Chondrocyte (in vitro differentiated cells): ENCODE data around the gene BRD7. TPM values are rescaled to one million over a fixed set of nuclear protein-coding genes. Genes with fewer than 3 reads are reported as not detected.

Experiments
- DNase-seq: peaks from one replicate; pipeline ENCODE4 v3.0.0; 2021; ENCODE audit warnings: mixed read lengths, low spot score
- H3K27ac Mint-ChIP-seq: one replicate; pipeline ENCODE4 v1.8.0; 2021; ENCODE audit warnings: mild to moderate bottlenecking, moderate library complexity, mixed read lengths; ENCODE audit not compliant: unreplicated experiment
- H3K27me3 Mint-ChIP-seq: 2 replicates; pipeline ENCODE4 v1.8.0; 2021; ENCODE audit warnings: low read depth, mixed read lengths
- H3K36me3 Mint-ChIP-seq: 2 replicates; pipeline ENCODE4 v1.8.0; 2021; ENCODE audit warnings: low read depth, mixed read lengths
- H3K4me1 Mint-ChIP-seq: 2 replicates; pipeline ENCODE4 v1.8.0; 2021; ENCODE audit warnings: low read depth, mild to moderate bottlenecking, mixed read lengths
- H3K4me3 Mint-ChIP-seq: one replicate; pipeline ENCODE4 v1.8.0; 2021; ENCODE audit warnings: mild to moderate bottlenecking, moderate library complexity, mixed read lengths; ENCODE audit not compliant: unreplicated experiment
- H3K9me3 Mint-ChIP-seq: 2 replicates; pipeline ENCODE4 v1.8.0; 2021; ENCODE audit warnings: low read depth, mixed read lengths
- total RNA-seq: library from RNA; stranded (reverse); gene quantifications from 3 replicates; pipeline ENCODE4 v1.2.1, GENCODE V29; 2021
- TF ChIP-seq, protein P1 (sequence below): fragments of 200-600 bp; sonication (generic); IDR thresholded peaks from 2 replicates; pipeline ENCODE4 v1.5.0; 2021; ENCODE audit warnings: antibody characterized with exemption, mild to moderate bottlenecking, moderate library complexity

The BRD7 gene
- total RNA-seq, 1 donor from 2014 or later, result 47.6 TPM

DNA sequence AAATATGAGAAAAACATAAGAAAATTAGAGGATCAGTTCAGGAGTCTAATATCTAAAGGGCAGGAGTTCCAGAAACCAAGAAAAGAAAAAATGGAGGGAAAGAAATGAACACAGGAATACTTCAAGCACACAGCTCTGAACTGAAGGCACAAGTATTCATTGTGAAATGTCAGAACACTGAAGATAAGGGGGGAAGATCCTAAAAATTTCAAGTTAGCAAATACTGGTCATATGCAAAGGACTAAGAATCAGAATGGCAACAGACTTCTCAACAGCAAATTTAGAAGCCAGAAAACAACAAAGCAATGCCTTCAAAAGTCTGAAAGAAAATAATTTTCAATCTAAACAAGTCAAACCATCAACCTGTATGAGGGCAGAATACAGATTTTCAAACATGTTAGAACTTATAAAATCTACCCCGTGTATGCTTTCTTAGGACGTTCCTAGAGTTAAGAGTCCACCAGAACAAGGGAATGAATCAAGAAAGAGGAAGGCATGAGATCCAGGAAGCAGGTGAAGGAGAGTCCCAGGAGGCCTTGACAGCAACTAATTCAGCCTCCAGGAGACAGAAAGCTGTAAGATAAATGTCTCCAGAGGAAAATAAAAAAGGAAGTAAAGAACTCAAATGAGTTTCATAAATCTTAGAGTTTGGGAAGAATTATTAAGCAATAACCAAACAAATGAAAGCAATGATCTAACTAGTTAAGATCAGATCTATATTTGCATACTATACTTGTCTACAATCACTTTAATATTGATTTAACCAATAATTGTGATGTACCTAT lies 2.8 kb downstream of the BRD7 start:
- Mint-ChIP-seq H3K27me3 (no peaks in the 10 kb centered on the region), H3K9me3 (no peaks in the 10 kb centered on the region), H3K4me3 (no peak overlapping the region), H3K4me1 (peaks cover 45% of the 10 kb centered on the region), H3K27ac (no peak overlapping the region), H3K36me3 (peaks cover 7% of the 10 kb centered on the region)
- no peak for DNase-seq
- TF ChIP-seq, protein P1, sequence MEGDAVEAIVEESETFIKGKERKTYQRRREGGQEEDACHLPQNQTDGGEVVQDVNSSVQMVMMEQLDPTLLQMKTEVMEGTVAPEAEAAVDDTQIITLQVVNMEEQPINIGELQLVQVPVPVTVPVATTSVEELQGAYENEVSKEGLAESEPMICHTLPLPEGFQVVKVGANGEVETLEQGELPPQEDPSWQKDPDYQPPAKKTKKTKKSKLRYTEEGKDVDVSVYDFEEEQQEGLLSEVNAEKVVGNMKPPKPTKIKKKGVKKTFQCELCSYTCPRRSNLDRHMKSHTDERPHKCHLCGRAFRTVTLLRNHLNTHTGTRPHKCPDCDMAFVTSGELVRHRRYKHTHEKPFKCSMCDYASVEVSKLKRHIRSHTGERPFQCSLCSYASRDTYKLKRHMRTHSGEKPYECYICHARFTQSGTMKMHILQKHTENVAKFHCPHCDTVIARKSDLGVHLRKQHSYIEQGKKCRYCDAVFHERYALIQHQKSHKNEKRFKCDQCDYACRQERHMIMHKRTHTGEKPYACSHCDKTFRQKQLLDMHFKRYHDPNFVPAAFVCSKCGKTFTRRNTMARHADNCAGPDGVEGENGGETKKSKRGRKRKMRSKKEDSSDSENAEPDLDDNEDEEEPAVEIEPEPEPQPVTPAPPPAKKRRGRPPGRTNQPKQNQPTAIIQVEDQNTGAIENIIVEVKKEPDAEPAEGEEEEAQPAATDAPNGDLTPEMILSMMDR, result no peak

DNA sequence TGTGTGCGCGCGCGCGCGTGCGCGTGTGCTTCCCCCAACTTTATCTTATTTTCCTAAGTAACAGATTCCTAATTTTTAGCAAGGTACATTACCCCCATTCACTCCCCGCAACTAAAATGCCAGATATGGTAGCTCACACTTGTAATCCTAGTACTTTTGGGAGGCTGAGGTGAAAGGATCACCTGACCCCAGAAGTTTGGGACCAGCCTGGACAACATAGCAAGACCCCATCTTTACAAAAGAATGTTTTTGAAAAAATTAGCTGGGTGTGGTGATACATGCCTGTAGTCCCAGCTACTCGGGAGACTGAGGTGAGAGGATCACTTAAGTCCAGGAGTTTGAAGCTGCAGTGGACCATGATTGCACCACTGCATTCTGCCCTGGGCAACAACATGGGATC lies 5.1 kb downstream of the BRD7 start:
- Mint-ChIP-seq H3K27ac (no peak overlapping the region), H3K9me3 (no peaks in the 10 kb centered on the region), H3K4me1 (peaks cover 39% of the 10 kb centered on the region), H3K4me3 (no peak overlapping the region), H3K36me3 (peaks cover 7% of the 10 kb centered on the region), H3K27me3 (no peaks in the 10 kb centered on the region)
- DNase-seq, result no peak
- TF ChIP-seq, protein P1, result no peak

DNA sequence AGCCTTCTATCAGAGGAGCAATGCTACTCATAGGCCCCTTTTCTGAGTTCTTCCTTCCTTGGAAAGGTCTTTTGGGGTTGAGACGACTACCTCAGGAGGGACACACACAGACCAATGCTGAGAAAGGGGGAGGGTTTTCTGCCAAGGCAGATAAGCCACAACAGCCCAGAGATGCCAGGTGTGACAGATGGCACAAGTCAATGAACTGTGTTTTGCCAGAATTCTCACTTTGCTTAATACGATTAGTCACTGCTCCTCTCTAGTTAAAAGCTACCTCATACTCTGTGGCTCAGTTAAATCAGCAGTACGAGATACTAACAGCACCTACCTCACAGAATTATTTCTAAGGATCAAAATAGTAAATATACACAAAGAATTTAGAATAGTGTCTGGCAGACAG lies 8.0 kb downstream of the BRD7 start:
- H3K9me3 Mint-ChIP-seq, result no peaks in the 10 kb centered on the region
- H3K4me1 Mint-ChIP-seq, result peaks cover 21% of the 10 kb centered on the region
- no peak for DNase-seq
- no peak overlapping the region for H3K4me3 Mint-ChIP-seq
- TF ChIP-seq, protein P1, result no peak
- H3K27ac Mint-ChIP-seq, result no peak overlapping the region
- H3K27me3 Mint-ChIP-seq, result no peaks in the 10 kb centered on the region
- H3K36me3 Mint-ChIP-seq, result peaks cover 5% of the 10 kb centered on the region

DNA sequence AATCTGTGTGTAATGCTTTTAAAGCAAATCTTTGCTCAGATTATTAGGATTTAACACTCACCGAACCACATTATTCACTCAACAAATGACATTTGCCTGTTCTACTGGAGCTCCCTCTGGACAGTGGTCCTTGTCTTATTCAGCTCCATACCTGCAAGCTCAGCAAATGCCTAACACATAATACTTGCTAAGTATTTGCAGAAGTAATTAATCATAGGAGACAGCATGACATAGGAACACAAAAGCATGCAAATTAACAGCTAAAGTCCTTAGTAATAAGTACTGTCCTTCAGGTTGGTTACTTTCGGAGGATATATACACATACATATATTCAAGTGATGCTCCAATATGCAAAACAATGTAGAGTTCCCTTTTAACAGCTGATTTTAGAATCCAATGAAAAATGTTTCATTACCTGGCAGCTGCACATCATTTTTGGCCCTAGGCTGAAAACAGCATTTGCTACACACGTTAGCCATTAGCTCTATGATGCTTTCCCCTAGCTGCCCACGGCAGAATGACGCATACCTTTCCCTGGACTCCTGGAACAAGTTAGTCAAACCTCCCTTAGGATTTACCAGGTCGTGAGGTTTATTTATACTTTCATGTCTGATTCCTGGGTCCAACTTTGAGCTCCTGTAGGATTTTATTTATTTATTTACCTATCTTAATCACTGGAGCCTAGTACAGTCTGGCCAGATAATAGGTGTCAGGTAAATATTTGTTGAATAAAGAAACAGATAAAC lies 8.6 kb downstream of the BRD7 start:
- TF ChIP-seq, protein P1, result no peak
- Mint-ChIP-seq H3K4me1 (peaks cover 18% of the 10 kb centered on the region), H3K27me3 (no peaks in the 10 kb centered on the region), H3K4me3 (no peak overlapping the region), H3K9me3 (no peaks in the 10 kb centered on the region), H3K36me3 (peaks cover 5% of the 10 kb centered on the region), H3K27ac (no peak overlapping the region)
- DNase-seq, result no peak

DNA sequence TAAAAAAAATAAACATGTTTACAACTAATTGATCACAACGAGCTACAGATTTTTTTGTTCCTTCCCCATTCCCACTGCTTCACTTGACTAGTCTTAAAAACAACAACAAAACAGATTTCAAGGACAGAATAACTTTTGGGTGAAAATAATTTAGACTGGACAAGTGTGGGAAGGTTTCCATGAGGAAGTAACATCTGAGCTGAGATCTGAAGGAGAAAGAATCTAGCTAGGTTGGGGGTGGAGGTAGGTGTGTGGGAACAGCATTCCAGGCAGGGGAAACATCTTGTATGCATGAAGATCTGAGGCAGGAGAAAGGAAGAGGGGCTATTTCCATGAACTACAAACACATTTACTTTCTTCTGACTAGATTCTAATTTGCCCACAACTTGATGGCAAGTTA lies 9.2 kb downstream of the BRD7 start:
- no peaks in the 10 kb centered on the region for H3K27me3 Mint-ChIP-seq
- H3K9me3 Mint-ChIP-seq, result no peaks in the 10 kb centered on the region
- H3K27ac Mint-ChIP-seq, result no peak overlapping the region
- peaks cover 8% of the 10 kb centered on the region for H3K36me3 Mint-ChIP-seq
- H3K4me1 Mint-ChIP-seq, result peaks cover 17% of the 10 kb centered on the region
- TF ChIP-seq, protein P1, result no peak
- H3K4me3 Mint-ChIP-seq, result no peak overlapping the region
- DNase-seq, result no peak
